Activated CD4-positive, alpha-beta T cell treated with anti-CD3 and anti-CD28 coated beads for 48 hours (primary cell): Measurements from ENCODE around the gene SKP1.
A peak's percentile ranks its signal among the peaks of the same experiment; 100 is the strongest.
"Not testable (repeated sequence)": the region's sequence is repeated elsewhere in the genome, so short reads cannot be mapped to it uniquely, and the experiment has no call there.

Experiments
- DNase-seq: peaks from one replicate; pipeline ENCODE4 v3.0.0-alpha.2; 2020

SKP1 gene

DNA sequence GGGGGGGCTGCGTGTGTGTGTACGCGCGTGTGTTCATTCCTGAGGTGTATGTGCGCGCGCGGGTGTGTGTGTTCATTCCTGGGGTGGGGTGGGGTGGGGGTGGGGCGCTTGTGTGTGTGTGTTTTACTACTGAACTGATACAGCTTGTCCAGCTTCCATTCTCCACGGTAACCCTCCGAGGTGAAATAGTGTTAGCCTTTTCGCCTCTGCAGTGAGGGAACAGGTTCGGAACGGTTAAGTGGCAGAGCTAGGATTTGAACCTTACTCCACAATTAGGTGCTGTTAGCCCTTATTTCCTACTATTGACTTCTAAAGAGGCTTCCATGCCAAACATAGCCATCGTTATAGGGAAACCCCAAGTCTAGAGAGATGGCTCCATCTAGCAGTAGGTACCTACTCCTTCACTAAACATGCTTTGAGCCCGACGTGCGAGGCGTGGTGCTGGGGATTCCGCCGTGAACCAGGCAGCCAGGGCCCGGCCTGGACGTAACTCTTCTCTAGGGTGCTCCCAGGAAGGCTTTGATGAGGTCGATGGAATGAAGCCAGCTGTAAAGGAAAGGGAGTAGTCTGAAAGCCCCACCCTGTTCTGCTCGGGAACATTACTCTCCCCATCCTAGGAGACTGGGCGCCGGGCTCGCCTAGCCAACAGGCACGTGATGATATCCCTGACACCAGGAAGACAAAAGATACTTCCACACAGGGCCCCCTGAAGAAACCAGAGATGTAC is 782 bp upstream of the SKP1 start:
- DNase-seq, result no peak

DNA sequence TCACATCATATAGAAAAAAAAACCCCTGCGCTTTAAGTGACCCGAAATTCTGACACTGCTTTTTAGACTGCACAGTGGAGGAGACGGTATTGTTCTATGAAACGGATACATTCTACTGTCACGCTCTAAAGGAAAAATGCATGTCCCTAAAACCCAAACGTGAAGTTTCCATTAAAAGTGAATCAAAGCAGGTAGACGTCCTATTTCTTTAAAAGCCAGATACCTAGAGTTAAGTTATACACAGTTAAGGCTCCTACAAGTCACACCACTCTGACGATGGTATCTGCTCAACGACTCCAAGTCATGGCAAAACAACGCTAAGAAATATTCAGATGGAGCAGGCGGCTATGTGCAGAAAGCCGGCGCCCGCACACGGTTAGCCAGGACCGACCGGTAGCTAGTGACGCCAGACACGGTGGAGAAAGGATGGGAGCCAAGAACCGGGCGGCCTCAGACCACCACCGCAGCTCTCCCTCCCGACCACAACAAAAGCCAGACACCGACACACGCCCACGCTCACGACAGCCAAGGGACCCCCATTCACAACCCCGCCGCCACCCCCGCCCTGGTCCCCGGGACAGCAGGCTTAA is 734 bp downstream of the SKP1 start:
- DNase-seq, result no peak

- no peak for DNase-seq
Observed at GRCh38 chr5:134174841-134175839, 1.6 kb downstream of the SKP1 start.

- DNase-seq, result no peak
Observed at GRCh38 chr5:134171972-134172371, 4.8 kb downstream of the SKP1 start.

GRCh38 chr5:134162592-134162991 is 14.2 kb downstream of the SKP1 start:
- DNase-seq, result no peak

- no peak for DNase-seq
Observed at GRCh38 chr5:134161513-134162395, 15.0 kb downstream of the SKP1 start.

GRCh38 chr5:134153657-134154056 is 23.1 kb downstream of the SKP1 start:
- no peak for DNase-seq

DNA sequence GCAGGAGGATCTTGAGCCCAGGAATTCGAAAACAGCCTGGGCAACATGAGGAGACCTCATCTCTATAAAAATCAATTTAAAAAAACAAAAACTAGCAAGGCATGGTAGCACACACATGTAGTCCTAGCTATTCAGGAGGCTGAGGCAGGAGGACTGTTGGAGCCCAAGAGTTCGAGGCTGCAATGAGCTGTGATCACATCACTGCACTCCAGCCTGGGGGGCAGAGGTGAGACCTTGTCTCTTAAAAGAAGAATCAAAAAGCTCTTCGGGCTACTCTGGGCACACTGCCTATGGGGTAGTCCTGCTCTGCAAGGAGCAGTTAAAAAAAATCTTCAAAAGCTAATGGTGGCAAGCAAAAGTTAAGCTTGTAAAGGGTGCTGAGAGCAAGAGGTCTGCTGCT is 23.5 kb downstream of the SKP1 start:
- DNase-seq, result no peak

GRCh38 chr5:134152173-134152832 is 24.4 kb downstream of the SKP1 start:
- DNase-seq, result not testable (repeated sequence)

DNA sequence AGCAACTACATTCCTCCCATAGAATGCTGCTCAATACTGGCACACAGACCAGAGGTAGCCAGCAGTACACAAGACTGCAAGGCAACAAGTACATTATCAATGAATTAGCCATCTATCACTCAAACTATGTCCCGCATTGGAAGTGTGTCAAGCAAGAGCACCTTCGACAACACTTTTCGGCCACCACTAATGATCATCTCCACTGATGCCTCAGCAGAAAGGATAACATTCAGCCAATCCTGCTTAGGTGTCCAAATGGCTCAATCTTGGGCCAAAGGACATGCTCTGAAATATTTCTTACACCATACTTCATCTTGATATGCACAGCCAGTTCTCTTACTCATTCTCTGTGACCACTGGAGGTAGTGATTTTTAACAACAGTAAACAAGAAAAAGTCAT is 25.0 kb downstream of the SKP1 start:
- DNase-seq, result no peak

DNA sequence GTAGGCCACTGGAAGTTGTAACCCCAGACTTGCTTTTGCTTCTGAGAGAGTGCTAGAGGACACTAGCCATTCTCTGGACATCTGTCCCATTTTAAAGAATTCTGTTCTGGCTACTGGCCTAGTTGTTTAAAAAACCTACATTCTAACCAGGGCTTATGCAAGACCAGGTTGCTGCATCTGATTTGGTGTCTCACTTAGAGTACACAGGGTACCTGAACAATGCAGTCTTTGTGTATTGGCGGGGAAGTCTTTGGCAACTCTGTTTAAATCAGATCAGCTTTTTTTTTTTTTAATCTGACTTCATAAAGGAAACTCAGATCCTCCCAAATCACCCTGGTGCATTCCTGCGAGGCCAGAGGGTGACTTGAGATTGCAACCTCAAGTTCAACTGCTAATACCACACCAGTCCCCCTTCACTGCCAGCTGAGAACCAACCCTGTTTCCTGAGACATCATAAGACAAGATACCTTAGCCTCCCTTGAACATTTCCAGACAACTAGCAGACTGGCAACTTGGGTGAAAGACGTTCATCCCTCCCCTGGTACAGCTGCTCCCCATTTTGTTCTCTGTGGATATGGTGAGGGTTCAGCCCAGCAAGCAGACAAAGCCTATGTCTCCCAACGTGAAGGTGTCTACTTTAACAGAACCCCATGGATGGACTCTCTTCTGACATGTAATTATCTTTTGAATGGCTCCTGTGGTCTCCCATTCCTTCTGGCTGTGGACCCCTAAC is 27.0 kb downstream of the SKP1 start:
- DNase-seq, result no peak

- DNase-seq, result no peak
Observed at GRCh38 chr5:134148986-134149539, 27.7 kb downstream of the SKP1 start.

GRCh38 chr5:134148316-134148715 is 28.4 kb downstream of the SKP1 start:
- DNase-seq, result no peak

DNA sequence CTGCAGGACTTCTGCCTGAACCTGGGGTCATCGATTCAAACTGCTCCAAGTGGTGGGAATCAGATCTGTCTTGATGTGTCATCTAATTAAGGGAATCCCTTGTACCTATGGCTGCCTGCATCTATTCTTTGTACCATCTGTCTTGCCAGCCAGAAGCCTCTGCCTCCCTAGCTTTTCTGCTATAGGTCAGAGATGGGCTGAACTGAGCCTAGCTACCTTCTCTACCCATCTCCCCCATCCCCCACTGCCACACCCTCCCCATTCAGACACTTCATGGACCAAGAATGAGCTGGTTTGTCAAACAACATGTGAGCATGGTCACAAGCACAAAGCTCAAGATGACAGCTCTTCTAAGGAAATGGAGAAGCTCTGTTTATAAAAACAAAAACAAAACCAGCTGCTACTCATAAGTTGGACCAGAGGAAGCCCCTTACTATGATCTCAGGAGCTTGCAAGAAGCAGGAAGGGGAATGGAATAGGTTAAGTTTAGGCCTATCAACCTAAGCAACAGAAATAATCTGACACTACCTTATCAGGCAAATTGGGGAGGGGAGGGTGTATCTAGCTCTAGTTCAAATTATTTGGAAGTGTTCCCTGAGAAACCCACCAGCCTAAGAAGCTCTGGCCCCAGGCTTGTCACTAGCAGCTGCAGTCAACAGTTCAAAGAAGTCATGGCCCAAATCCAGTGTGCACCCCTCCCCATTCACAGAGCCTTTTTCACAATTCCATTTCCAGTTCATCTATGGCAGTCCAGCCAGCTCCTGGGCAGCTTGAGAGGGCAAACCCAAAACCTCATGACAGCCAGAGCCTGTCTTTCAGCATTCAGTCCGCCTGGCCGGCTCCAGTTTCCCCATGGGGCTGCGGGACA is 29.9 kb downstream of the SKP1 start:
- DNase-seq, result no peak

DNA sequence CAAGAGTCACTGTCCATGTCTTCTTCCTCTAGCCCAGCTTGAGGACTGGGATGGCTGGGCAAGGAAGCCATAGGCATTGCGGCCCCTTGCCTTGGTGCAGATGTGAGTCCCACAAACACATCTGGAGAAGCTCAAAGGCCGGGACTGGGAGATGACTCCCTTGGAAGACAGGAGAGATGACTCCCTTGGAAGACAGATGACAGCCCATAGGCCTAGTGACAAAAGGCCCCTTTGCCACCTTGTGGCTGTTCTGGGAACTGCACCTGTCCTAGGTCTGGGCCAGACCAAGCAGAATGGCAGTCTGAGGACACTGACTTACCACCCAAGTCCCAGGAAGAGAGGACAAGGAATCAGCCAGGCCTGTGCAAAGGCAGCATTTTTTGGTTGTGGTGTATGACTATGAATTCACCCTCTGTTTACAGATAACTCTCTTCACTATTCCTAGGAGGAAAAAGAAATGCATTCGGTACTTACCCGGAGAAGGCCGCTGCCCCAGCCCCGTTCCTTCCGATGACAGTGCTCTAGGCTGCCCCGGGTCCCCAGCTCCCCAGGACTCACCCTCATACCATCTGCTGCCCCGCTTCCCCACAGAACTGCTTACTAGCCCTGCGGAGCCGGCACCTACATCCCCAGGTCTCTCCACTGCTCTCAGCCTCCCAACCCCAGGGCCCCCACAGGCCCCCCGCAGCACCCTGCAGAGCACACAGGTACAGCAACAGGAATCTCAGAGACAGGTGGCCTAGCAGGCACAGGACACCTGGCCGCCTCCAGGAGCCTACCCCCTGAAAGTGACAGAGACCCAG is 30.8 kb downstream of the SKP1 start:
- peak; percentile 89 for DNase-seq

DNA sequence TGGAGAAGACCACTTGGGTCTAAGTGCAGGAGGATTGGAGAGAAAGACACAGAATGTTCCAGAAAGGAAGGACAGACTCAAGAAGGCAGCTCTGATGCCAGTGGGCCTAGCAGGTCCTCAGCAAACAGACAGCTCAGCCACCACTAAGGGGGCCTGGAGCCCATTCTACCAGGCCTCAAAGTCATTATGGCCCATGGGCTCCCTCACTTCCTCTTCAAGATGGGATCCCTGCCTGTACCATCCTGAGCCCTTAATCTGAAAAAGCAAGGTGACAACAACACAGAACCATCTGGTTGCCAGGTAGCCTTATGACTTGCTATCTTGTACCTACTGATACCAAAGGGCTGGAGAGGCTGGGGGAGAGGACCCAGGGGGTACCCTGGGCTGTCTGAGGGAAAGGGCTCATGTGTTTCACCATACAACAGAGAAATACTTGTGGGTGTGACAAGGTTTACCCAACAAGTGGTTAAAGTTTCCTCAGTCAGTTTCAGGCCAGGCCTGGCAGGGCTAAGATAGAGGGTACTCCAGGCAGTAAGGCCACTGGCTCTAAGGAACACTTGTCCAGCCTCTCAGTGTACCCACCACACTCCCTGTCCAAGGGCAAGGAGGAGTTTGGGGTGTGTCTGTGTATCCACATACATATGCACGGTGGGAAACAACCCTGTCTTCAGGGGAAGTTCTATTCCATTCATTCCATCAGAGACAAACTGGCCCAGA is 31.6 kb downstream of the SKP1 start:
- DNase-seq, result no peak

DNA sequence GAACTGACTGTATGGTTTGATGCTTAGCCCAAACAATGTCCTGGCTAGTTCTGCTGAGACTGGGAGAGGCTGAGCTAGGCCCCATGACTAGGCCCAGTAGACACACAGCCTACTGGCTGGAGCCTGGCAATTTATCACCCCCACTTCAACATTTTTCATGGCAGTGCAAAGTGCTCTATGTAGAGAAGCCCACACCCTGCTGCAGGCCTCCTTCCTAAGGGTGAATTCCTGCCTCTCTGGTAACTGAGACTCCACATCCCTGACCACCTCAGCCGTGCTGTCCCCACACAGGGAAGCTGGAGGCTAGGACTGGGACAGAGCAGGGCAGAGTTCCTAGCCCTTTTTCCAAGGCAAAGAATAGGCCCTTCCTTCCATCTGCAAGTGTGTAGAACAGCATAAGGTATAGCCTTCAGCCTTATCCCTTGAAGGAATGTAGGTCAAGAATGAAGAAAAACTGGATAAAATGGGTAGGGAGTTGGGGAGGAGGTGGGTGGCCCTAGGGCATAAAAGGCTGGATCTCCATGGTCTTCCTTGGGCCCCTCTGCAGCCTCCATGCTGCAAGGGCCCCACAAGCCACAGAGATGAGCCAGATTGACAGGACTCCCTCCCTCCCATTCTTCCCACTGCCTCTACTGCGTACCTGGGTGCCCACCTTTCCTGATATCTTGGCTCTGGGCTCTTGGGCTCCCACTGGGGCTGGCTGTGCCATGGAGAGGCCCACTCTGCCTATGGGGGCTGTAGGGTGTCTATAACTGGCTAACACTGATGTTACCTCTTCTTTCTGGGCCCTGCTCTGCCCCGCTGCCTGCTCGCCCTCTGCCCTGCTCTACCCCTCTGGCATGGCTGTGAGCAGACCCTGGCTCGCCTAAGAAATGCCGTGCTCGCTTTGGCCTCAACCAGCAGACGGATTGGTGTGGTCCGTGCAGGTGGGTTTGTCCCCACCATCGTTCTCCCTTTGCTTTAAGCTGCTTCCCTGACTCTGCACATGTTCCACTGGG is 32.5 kb downstream of the SKP1 start:
- DNase-seq, result no peak
